Placental epithelial cell (primary cell): ENCODE measurements around the gene SUSD4. TPM values are rescaled to one million over a fixed set of nuclear protein-coding genes. Genes with fewer than 3 reads are reported as not detected.

Experiments
- small RNA-seq: library from RNA; depleted of rRNA; stranded (forward); fragments of <200 nt; gene quantifications from one replicate; pipeline ENCODE3, GENCODE V24; 2012
- total RNA-seq: library from RNA; depleted of rRNA; stranded (reverse); fragments of >200 nt; gene quantifications from 2 replicates; pipeline ENCODE4 v1.2.3, GENCODE V29; 2012

The SUSD4 gene, protein sequence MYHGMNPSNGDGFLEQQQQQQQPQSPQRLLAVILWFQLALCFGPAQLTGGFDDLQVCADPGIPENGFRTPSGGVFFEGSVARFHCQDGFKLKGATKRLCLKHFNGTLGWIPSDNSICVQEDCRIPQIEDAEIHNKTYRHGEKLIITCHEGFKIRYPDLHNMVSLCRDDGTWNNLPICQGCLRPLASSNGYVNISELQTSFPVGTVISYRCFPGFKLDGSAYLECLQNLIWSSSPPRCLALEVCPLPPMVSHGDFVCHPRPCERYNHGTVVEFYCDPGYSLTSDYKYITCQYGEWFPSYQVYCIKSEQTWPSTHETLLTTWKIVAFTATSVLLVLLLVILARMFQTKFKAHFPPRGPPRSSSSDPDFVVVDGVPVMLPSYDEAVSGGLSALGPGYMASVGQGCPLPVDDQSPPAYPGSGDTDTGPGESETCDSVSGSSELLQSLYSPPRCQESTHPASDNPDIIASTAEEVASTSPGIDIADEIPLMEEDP
- total RNA-seq, result not detected in 2 replicates

DNA sequence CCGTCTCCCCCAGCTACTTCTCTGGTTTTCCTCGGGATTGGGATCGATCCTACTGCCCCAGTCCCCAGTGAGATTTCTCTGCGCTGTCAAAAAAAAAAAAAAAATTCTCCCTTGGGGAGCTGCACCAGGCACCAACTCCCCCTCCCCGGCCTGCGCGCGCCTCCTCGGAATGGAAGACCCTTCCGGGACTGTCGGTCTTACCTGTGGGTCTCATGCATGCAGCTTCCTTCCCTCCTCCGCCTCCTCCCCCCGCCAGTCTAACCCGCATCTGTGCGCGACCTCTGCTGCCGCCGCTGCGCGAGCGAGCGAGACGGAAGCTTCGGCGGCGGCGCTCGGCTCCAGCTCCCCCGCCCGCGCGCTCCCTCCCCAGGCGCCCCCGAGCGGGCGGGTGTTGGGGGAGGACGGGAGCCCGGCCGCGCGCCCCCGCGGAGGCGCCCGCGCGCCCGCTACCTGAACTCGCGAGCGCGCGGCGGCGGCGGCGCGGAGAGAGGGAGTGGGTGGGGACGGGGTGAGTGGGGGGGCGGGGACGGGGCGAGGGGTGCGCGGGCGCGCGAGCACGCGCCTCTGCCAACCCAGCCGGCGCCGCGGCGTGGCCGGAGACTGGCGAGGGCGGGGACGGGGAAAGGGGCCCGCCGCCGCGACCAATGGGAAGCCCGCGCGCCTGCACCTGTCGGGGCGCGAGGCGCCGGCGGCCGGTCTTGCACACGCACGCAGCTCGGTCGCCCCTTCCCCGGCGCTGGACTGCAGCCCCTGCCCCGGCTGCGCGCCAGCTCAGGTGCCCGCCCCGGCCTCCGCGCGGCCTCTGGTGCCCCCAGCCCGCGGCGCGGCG is at the start of gene SUSD4:
SUSD4 (minus strand) TSS at position 321 of the 829 bp plus-strand sequence. CDS start 751 bp downstream, outside the sequence.

DNA sequence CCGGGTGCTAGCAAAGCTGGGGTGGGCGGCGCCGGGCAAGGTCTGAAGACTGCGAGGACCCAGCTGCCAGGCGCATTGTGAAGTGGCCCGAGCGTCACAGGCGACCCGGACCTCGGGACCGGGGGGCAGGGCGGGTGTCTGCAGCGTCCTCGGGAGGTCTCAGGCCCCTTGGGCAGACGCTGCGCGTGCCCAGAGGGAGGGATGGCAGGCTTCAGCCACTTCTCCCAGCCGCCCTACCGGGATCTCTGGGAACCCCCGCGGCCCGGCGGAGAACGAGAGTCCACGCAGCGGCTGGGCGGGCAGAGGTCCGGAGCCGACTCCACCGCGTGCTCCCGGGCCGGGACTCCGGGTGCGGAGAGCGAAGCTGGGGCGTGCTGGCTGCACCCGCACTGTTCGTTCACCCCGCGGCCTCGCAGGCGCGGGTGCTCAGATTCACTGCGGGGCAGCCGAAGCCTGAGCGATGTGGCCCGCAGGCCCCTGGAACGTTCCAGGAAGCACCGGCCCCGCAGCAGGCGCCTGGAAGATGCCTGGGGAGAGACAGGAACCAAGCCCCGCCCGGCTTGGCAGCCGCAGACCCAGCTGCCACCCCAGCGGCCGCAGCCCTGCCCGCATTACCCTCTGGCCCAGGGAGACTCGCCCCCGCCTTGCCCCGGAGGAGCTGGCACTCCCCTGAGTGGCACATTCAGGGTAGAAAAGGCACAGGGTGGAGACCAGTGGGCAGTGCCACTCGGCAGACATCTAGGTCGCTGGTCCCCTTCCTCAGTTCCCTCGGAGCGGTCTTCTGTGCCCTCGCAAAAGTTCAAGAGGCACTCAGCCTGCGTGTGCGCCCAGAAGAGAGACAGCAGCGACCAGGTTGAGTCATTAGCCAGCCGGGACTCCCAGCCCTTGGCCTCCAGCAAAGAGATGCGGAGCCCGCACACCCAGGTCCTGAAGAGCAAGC is 29.6 kb upstream of the SUSD4 start, which contains the start of gene CCDC185:
CCDC185 (plus strand) TSS at position 141 of the 940 bp plus-strand sequence; CDS start at position 202, 61 bp downstream.

Small RNAs within 50 kb of the gene (small RNA-seq; reads per million reads assigned to genes)
- not detected for gene RNU4-57P

Other genes with a start within 250 kb of the SUSD4 start
- gene TLR5, start 220.9 kb downstream of the SUSD4 start, total RNA-seq, result 0.39 TPM in 1 of 2 replicates, not detected in the other
- not detected in 2 replicates for gene CCDC185, start 29.2 kb upstream of the SUSD4 start, total RNA-seq